Measurements from ENCODE around the gene RHOT2. TPM values are rescaled to one million over a fixed set of nuclear protein-coding genes. Genes with fewer than 3 reads are reported as not detected.

RHOT2 gene
- total RNA-seq, 2 donors from 2014 or later, result 73.8 to 106 TPM

DNA sequence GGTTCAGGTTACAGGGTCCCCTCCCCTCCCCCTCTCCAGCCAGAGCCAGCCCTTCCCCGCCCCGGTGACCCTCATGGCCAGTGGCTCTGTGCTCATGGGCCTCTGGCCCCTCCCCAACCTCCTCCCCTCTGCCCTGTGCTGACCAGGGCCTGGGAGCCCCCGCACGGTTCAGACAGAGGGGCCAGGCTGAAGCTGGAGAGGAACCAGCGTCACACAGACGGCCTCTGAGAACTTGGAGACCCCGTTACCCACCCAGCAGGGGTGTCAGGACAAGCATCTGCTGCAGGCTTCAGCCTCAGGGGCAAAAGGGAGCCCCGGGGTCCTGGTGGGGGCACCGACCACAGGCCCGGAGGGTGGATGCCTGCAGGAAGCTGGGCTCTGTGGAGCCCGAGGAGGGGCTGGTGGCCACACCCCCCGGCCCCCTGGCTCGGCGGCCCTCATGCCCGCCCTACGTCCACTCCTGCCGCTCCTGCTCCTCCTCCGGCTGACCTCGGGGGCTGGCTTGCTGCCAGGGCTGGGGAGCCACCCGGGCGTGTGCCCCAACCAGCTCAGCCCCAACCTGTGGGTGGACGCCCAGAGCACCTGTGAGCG, 37.0 kb upstream of the RHOT2 start, which contains the start of gene WFIKKN1:
Gene WFIKKN1 (plus strand): TSS at position 171 of the 591 bp plus-strand sequence. CDS start 269 bp downstream, at position 440.
- peak in 1 of 2 donors; percentile 7 for ATAC-seq
- intact Hi-C loops (cut with DNase I), result no loop called here
- DNase-seq, result peak; percentile 48

- intact Hi-C loops (cut with DNase I), result no loop called here
These were observed 36.0 kb upstream of the RHOT2 start for GRCh38 chr16:631808-632358.

GRCh38 chr16:632486-633335, 35.2 kb upstream of the RHOT2 start:
- intact Hi-C loops (cut with DNase I), result no loop called here
- no peak for DNase-seq
- no peak for ATAC-seq

More at GRCh38 chr16:631808-632358, 36.0 kb upstream of the RHOT2 start:
- ATAC-seq (no peak), DNase-seq (no peak)

GRCh38 chr16:633336-634050, 34.4 kb upstream of the RHOT2 start:
- DNase-seq (no peak), ATAC-seq (no peak)
- intact Hi-C loops (cut with DNase I), result no loop called here

DNA sequence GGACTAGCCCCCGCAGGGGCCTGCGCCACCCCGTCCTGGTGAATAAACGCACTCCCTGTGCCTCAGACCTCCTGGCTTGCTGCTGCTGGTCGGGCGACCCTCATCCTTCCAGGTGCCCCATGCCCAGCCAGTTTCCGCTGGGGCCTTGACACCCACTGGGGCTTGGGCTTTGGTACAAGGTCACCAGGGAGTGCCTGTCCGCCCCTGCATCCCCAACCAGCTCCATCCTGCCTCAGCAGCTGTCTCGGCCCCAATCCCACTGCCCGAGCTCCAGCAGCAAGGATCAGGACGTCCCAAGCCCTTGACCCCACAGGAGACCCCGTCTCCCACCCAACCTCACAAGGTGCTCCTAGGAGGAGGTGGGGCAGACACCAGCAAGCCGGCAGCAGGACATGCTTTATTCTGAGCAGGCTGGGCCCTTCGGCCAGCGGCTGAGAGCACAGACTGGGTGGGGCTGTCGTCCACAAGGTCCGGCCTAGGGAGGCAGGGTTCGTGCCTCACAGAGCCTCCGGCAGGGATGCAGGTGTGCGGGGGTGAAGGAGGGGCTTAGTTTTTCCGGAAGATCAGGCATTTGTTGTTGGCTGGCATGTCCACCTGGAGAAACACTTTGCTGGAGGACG, 33.8 kb upstream of the RHOT2 start:
- no peak for DNase-seq
- ATAC-seq, result no peak
- intact Hi-C loops (cut with DNase I), result no loop called here

- intact Hi-C loops (cut with DNase I), result loop anchor here in 1 of 2 donors (5.0 kb wide), 1 partner anchor 43 kb away; the partner anchor contains the start of gene RAB40C
- ATAC-seq, result no peak
- DNase-seq, result no peak
These were observed 32.9 kb upstream of the RHOT2 start for GRCh38 chr16:634996-635395.

- intact Hi-C loops (cut with DNase I), result loop anchor here in 1 of 2 donors (5.0 kb wide), 1 partner anchor 43 kb away; the partner anchor contains the start of gene RAB40C
- no peak for ATAC-seq
- DNase-seq, result no peak
These were observed 32.2 kb upstream of the RHOT2 start for GRCh38 chr16:635573-636205.

GRCh38 chr16:636206-637080, 31.5 kb upstream of the RHOT2 start, which contains the start of gene METTL26:
TSS of gene METTL26 (minus strand) at chr16:636305. CDS start at chr16:636290, 15 bp downstream.
- ATAC-seq, result peak; percentile 89 to 90
- intact Hi-C loops (cut with DNase I), result loop anchor here in 1 of 2 donors (5.0 kb wide), 1 partner anchor 44 kb away; the partner anchor contains the start of gene RAB40C
- DNase-seq, result peak; percentile 98

DNA sequence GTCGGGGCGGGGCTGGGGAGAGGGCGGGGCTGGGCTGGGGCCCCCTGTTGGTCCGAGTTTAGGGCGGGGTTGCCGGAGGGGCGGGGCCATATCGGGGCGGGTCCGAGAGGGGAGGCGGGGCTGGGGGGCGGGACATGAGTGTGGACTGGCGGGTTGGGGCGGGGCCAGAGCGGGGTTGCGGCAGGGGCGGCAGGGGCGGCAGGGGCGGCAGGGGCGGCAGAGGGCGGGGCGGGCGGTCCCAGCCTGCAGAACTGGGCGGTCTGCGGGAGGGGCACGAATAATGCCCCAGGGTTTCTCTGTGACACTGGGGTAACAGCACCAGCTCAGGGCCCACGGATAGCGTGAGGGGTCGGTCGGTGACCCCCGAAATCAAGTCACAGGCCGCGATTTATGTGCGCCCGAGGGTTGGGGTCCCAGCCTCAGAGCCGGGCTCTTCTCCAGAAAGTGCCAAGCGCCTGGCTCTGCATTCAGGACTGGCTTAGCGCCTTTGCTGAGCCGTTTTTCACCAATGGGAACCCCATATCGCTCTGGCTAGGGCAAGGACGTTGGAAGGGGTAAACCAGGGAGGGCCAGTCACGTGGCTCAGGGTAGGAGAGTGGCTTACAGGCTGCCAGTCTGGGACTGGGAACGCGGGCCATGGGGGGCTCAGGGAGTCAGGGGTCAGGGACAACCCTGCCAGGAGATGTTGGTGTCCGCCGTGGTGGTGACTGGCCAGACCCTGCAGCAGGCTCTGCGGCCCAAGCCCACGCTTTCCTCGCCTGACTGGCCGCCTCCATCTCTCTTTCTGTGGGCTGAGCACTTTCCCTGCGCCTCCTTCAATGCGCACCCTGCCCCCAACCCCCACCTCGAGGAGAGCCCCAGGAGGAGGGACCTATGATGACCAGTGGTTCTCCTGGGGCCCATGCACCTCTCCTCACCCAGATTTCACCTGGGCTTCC, 30.6 kb upstream of the RHOT2 start:
- intact Hi-C loops (cut with DNase I), result loop anchor here in 1 of 2 donors (5.0 kb wide), 1 partner anchor 45 kb away; the partner anchor contains the start of gene RAB40C
- DNase-seq (peak; percentile 93), ATAC-seq (peak; percentile 82 to 85)

GRCh38 chr16:638034-638543, 29.8 kb upstream of the RHOT2 start:
- intact Hi-C loops (cut with DNase I), result loop anchor here in 1 of 2 donors (5.0 kb wide), 1 partner anchor 46 kb away; the partner anchor contains the start of gene RAB40C

DNA sequence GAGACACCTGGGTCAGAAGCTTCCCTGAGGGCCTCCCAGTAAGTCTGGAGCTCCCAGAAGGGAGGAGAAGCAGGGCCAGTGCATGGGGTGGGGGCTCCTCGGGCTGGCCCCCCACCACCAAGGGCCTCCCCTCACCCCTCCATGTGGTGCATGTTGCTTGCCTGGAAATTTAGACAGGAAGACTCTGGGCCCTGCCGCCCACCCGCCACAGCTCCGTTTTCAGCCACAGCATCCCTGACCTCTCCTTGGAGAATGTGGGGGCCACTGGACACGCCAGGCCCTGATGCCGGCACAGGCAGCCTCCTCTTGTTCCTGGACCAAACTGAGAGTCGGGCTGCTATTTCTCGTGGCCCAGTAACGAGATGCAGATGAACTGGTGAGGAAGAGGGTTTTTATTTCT, 29.1 kb upstream of the RHOT2 start:
- intact Hi-C loops (cut with DNase I), result loop anchor here in 1 of 2 donors (5.0 kb wide), 1 partner anchor 47 kb away; the partner anchor contains the start of gene RAB40C
- ATAC-seq, result no peak
- DNase-seq, result no peak

More at GRCh38 chr16:638034-638543, 29.8 kb upstream of the RHOT2 start:
- DNase-seq, result no peak
- ATAC-seq, result no peak

GRCh38 chr16:640614-641013, 27.3 kb upstream of the RHOT2 start:
- intact Hi-C loops (cut with DNase I), result no loop called here
- DNase-seq (no peak), ATAC-seq (no peak)

DNA sequence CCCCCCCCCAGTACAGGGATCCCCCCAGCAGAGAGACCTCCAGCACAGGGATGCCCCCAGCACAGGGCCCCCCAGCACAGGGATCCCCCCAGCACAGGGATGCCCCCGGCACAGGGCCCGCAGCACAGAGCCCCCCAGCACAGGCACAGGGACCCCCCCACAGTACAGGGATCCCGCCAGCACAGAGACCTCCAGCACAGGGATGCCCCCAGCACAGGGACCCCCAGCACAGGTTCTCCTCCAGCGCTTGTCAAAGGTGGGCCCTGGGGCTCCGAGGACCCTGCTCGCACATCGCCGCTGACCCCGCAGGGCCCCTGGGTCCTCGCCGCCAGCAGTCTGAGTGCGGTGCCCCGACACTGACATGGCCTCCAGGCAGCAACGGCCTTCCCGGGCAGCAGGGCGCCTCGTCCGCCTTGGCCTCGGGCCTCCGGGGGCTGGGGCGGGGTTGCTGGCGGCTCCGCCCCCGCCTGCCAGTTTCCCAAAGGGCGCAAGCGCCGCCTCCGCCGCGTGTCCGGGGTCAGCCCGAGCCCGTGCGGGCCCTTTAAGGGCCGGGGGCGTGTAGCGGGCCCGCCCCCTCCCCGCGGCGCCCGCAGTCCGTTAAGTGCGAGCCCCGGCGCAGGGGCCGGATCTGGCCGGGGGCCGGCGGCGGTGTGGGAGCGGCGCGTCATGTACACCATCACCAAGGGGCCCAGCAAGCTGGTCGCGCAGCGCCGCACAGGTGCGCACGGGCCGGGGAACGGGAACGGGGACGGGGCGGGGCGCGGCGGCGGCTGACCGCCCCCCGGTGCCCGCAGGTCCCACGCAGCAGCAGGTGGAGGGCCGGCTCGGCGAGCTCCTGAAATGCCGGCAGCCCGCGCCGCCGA, 26.4 kb upstream of the RHOT2 start, which contains the start of gene MCRIP2:
Gene MCRIP2 (plus strand): TSS at position 503 of the 863 bp plus-strand sequence. CDS start 164 bp downstream, at position 667.
- ATAC-seq (peak; percentile 70 to 71), DNase-seq (peak; percentile 92)
- intact Hi-C loops (cut with DNase I), result no loop called here

DNA sequence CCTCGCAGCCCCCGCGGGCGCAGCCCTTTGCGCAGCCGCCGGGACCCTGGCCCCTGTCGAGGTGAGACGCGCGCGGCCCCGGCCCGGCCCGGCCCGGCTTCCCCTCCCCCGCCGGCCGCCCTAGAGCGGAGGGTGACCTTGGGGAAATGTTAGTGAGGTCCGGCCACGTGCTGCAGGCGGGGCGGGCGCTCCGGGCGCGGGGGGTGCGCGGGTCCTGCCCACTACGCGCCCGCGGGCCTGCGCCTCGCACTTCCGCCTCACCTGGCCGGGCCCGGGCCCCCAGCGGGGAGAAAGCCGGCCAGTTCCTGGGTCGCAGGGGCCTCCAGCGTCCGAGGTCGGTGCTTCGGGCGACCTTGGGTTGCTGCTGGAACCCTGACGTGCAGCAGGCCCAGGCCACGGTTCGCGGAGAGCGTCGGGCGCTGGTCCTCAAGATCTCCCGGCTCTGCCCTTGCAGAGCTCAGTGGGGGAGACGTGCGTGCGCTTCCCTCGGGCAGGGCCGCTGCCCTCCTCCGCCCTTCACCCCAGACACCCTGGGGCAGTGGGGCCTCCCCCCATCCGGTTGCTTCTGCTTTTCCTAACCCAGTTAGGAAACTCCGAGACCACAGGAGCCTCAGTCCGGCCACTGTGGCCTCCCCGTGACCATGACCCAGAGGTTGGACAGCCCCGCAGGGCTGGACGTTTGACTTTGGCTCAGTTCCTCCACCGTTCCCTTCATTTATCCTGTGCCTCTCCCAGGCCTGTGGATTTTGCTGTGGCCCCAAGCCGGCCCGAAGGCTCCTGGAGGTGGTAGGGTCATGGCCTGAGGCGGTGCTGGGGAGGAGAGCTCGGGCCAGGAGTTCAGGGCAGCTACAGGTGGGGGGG, 25.5 kb upstream of the RHOT2 start:
- DNase-seq (no peak), ATAC-seq (peak; percentile 36 to 69)
- intact Hi-C loops (cut with DNase I), result no loop called here

Data from left cardiac atrium (tissue), 4 donors.